Measurements from ENCODE around the gene CSNK1G3.

DNA sequence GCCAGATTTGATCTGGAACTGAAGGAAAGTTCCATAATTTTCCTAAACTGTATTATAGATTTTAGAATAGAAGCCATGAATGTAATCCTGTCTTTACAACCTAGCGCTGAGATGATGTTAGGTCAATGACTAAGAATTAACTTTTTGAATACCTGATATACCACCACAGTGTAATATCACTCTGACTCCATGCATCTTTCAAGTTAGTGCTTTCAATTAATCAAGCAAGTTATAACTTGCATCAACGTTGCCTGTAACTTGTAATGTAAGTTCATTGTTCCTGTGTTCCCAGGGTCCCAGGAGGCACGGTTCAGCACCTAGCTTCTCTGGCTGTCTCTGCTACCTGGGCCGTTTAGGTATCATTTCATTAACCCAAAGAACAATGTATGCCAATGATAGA, 139.3 kb downstream of the CSNK1G3 start:
- TF ChIP-seq, protein P1, sequence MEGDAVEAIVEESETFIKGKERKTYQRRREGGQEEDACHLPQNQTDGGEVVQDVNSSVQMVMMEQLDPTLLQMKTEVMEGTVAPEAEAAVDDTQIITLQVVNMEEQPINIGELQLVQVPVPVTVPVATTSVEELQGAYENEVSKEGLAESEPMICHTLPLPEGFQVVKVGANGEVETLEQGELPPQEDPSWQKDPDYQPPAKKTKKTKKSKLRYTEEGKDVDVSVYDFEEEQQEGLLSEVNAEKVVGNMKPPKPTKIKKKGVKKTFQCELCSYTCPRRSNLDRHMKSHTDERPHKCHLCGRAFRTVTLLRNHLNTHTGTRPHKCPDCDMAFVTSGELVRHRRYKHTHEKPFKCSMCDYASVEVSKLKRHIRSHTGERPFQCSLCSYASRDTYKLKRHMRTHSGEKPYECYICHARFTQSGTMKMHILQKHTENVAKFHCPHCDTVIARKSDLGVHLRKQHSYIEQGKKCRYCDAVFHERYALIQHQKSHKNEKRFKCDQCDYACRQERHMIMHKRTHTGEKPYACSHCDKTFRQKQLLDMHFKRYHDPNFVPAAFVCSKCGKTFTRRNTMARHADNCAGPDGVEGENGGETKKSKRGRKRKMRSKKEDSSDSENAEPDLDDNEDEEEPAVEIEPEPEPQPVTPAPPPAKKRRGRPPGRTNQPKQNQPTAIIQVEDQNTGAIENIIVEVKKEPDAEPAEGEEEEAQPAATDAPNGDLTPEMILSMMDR (IDR thresholded peaks at IDR 0.05; ENCODE audit: low read depth, low read length), result no peak
- no peak for TF ChIP-seq POLR2A (IDR thresholded peaks at IDR 0.05; ENCODE audit: extremely low read depth, insufficient read length)

All from NB4 (cell line).